ENCODE results near the gene ACVRL1.

The ACVRL1 gene

GRCh38 chr12:51887476-51888315 is 19.6 kb upstream of the ACVRL1 start, which contains the start of gene ANKRD33:
Gene ANKRD33 (plus strand): TSS chr12:51888103. CDS start chr12:51888187, 84 bp downstream.
- TF ChIP-seq CTCF (conservative IDR thresholded peaks at IDR 0.05; ENCODE audit: low read length): no peak
- DNase-seq (ENCODE audit: low read depth): no peak
- H3K4me3 ChIP-seq (ENCODE audit: low read length): no peak within 1 kb of the TSS

- no peak for TF ChIP-seq CTCF (conservative IDR thresholded peaks at IDR 0.05; ENCODE audit: low read length)
- no peak for DNase-seq (ENCODE audit: low read depth)
- no peak overlapping the region for H3K4me3 ChIP-seq (ENCODE audit: low read length)
Measured at GRCh38 chr12:51888316-51889215, 18.7 kb upstream of the ACVRL1 start.

GRCh38 chr12:51889216-51890132 is 17.8 kb upstream of the ACVRL1 start:
- H3K4me3 ChIP-seq (ENCODE audit: low read length): no peak overlapping the region
- DNase-seq (ENCODE audit: low read depth): no peak
- peak; percentile 29 for TF ChIP-seq CTCF (conservative IDR thresholded peaks at IDR 0.05; ENCODE audit: low read length)

- no peak for TF ChIP-seq CTCF (conservative IDR thresholded peaks at IDR 0.05; ENCODE audit: low read length)
- no peak overlapping the region for H3K4me3 ChIP-seq (ENCODE audit: low read length)
- DNase-seq (ENCODE audit: low read depth): no peak
Measured at GRCh38 chr12:51890133-51890464, 17.2 kb upstream of the ACVRL1 start.

- no peak for TF ChIP-seq CTCF (conservative IDR thresholded peaks at IDR 0.05; ENCODE audit: low read length)
- no peak overlapping the region for H3K4me3 ChIP-seq (ENCODE audit: low read length)
- DNase-seq (ENCODE audit: low read depth): no peak
Measured at GRCh38 chr12:51890511-51891171, 16.7 kb upstream of the ACVRL1 start.

- no peak overlapping the region for H3K4me3 ChIP-seq (ENCODE audit: low read length)
- DNase-seq (ENCODE audit: low read depth): peak; percentile 48
- TF ChIP-seq CTCF (conservative IDR thresholded peaks at IDR 0.05; ENCODE audit: low read length): peak; percentile 60
Measured at GRCh38 chr12:51891843-51892242, 15.5 kb upstream of the ACVRL1 start.
